ENCODE measurements around the gene SLC35D3.

- no peak for TF ChIP-seq EP300 (IDR thresholded peaks at IDR 0.05)
- no peak for TF ChIP-seq CTCF (IDR thresholded peaks at IDR 0.05)
Observed at GRCh38 chr6:136918706-136919105, 3.4 kb upstream of the SLC35D3 start.

Measured in stomach (tissue), 4 donors.